Ascending aorta (tissue), 2 donors: ENCODE results near the gene ERC1. TPM values are rescaled to one million over a fixed set of nuclear protein-coding genes. Genes with fewer than 3 reads are reported as not detected.

Experiments
- DNase-seq, 2 donors: peaks; one replicate each; pipeline ENCODE4 v3.0.0-alpha.2; 2019; ENCODE audit warnings: low spot score in 2 of 2
- H3K27ac ChIP-seq, 2 donors: fragments of 200-600 bp; sonication (generic); one replicate each; pipeline ENCODE4 v1.5.1; 2016 to 2017; ENCODE audit warnings: mild to moderate bottlenecking in 1 of 2
- H3K27me3 ChIP-seq: fragments of 200-600 bp; sonication (generic); one replicate; pipeline ENCODE4 v1.5.1; 2017
- H3K36me3 ChIP-seq, 2 donors: fragments of 200-600 bp; sonication (generic); one replicate each; pipeline ENCODE4 v1.5.1; 2016
- H3K4me1 ChIP-seq, 2 donors: fragments of 200-600 bp; sonication (generic); one replicate each; pipeline ENCODE4 v1.5.1; 2016 to 2017; ENCODE audit warnings: mild to moderate bottlenecking in 1 of 2
- H3K4me3 ChIP-seq, 2 donors: fragments of 200-600 bp; sonication (generic); one replicate each; pipeline ENCODE4 v1.5.1; 2016 to 2017; ENCODE audit warnings: mild to moderate bottlenecking in 1 of 2
- H3K9me3 ChIP-seq, 2 donors: fragments of 200-600 bp; sonication (generic); one replicate each; pipeline ENCODE4 v1.5.1; 2016
- CTCF ChIP-seq, 3 experiments: fragments of 200-600 bp in 2 of 3; fragments of 450-650 bp in 1 of 3; sonication (generic) in 2 of 3; IDR thresholded peaks; one replicate each; pipeline ENCODE4 v1.5.1; 2016 to 2019; ENCODE audit warnings: antibody characterized with exemption in 3 of 3, mild to moderate bottlenecking in 1 of 3, moderate library complexity in 1 of 3
- intact Hi-C: fragments of 100-400 bp; cut with DNase I; formaldehyde crosslinking; loops from one replicate; pipeline ENCODE4 v1.15.1; 2023
- total RNA-seq: library from RNA; depleted of rRNA; stranded (reverse); fragments of >200 nt; gene quantifications from one replicate; pipeline ENCODE4 v1.1.0, GENCODE V29; 2016

ERC1 gene
- total RNA-seq: 41.4 TPM

- TF ChIP-seq CTCF (IDR thresholded peaks at IDR 0.05): peak in 2 of 3 experiments; percentile 3 to 6
- Histone ChIP-seq H3K9me3 (no peaks in the 10 kb centered on the region), H3K4me3 (peak within 1 kb of the TSS; percentile 90 to 94), H3K27me3 (no peaks in the 10 kb centered on the region), H3K27ac (peak within 1 kb of the TSS; percentile 98), H3K36me3 (no peaks in the 10 kb centered on the region), H3K4me1 (peaks cover 0 to 18% of the 10 kb centered on the region in 2 donors)
- intact Hi-C loops: loop anchor here (1.0 to 5.0 kb wide), 3 partner anchors 42 to 239 kb away; partner anchors contain the start of genes RAD52 and WNK1
- peak; percentile 55 to 93 for DNase-seq
Observed at GRCh38 chr12:990661-991349, at the start of gene ERC1. Gene ERC1 (plus strand): TSS chr12:991223. CDS start chr12:1027904, 36,681 bp downstream.

- no peak overlapping the region for H3K27ac ChIP-seq
- H3K4me1 ChIP-seq: peaks cover 0 to under 1% of the 10 kb centered on the region in 2 donors
- no peak overlapping the region for H3K4me3 ChIP-seq
- H3K27me3 ChIP-seq: no peaks in the 10 kb centered on the region
- no peak for TF ChIP-seq CTCF (IDR thresholded peaks at IDR 0.05)
- no peaks in the 10 kb centered on the region for H3K9me3 ChIP-seq
- H3K36me3 ChIP-seq: peaks cover 5 to 37% of the 10 kb centered on the region in 2 donors
- DNase-seq: no peak
- intact Hi-C loops: no loop called here
Observed at GRCh38 chr12:943051-943450, 48.0 kb upstream of the ERC1 start.

GRCh38 chr12:944211-944610 lies 46.8 kb upstream of the ERC1 start:
- Histone ChIP-seq H3K4me3 (no peak overlapping the region), H3K36me3 (peaks cover 5 to 34% of the 10 kb centered on the region in 2 donors), H3K9me3 (no peaks in the 10 kb centered on the region), H3K4me1 (peaks cover 5 to 6% of the 10 kb centered on the region in 2 donors), H3K27me3 (no peaks in the 10 kb centered on the region), H3K27ac (no peak overlapping the region)
- DNase-seq: no peak
- intact Hi-C loops: no loop called here
- TF ChIP-seq CTCF (IDR thresholded peaks at IDR 0.05): no peak

GRCh38 chr12:946212-946611 lies 44.8 kb upstream of the ERC1 start:
- DNase-seq: no peak
- Histone ChIP-seq H3K27me3 (no peaks in the 10 kb centered on the region), H3K4me1 (peaks cover 5 to 6% of the 10 kb centered on the region in 2 donors), H3K4me3 (no peak overlapping the region), H3K9me3 (no peaks in the 10 kb centered on the region), H3K27ac (no peak overlapping the region), H3K36me3 (peaks cover 5 to 20% of the 10 kb centered on the region in 2 donors)
- no peak for TF ChIP-seq CTCF (IDR thresholded peaks at IDR 0.05)
- intact Hi-C loops: no loop called here

GRCh38 chr12:946631-947030 lies 44.4 kb upstream of the ERC1 start:
- H3K36me3 ChIP-seq: peaks cover 5 to 17% of the 10 kb centered on the region in 2 donors
- intact Hi-C loops: no loop called here
- no peak for TF ChIP-seq CTCF (IDR thresholded peaks at IDR 0.05)
- H3K27me3 ChIP-seq: no peaks in the 10 kb centered on the region
- H3K4me1 ChIP-seq: peaks cover 5 to 6% of the 10 kb centered on the region in 2 donors
- H3K27ac ChIP-seq: peak overlapping the region in 1 of 2 donors; percentile 5
- DNase-seq: no peak
- H3K9me3 ChIP-seq: no peaks in the 10 kb centered on the region
- H3K4me3 ChIP-seq: no peak overlapping the region
